Activated CD4-positive, CD25-positive, alpha-beta regulatory T cell treated with anti-CD3 and anti-CD28 coated beads, Interleukin-2, amount 50 U/mL, for 24 hours (primary cell): Measurements from ENCODE around the gene MRTFA.
"Not testable (repeated sequence)": the region's sequence is repeated elsewhere in the genome, so short reads cannot be mapped to it uniquely, and the experiment has no call there.

Experiments used
- ATAC-seq, 2 donors: fragments of 150-1000 bp; cut with Tn5 transposase; one replicate each; pipeline ENCODE4 v1.10.0; 2021; ENCODE audit warnings: mild to moderate bottlenecking in 1 of 2, moderate library complexity in 1 of 2

Gene MRTFA

GRCh38 chr22:40626851-40627250 lies 9.7 kb downstream of the MRTFA start:
- no peak for ATAC-seq

GRCh38 chr22:40625794-40626193 lies 10.7 kb downstream of the MRTFA start:
- ATAC-seq = not testable (repeated sequence)

- ATAC-seq = not testable (repeated sequence)
Observed at GRCh38 chr22:40625281-40625680, 11.2 kb downstream of the MRTFA start.

DNA sequence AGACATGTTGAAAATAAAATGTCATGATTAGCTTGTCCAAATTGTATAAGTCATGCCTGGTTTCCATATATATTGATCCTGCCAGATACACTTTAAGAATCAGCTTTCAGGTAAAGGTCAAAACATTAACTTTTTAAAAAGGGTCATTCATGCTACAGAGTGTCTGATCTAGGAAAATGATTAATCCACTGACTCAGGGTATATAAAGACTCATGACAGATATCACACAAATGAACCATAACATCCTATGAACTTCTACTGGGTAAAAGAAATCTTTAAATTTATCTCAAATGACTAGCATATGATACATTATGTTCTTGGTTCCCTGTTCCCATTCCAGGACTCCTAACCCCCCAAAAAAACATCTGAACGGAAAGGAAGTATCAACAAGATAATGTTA lies 11.7 kb downstream of the MRTFA start:
- ATAC-seq = peak; percentile 64 to 74

DNA sequence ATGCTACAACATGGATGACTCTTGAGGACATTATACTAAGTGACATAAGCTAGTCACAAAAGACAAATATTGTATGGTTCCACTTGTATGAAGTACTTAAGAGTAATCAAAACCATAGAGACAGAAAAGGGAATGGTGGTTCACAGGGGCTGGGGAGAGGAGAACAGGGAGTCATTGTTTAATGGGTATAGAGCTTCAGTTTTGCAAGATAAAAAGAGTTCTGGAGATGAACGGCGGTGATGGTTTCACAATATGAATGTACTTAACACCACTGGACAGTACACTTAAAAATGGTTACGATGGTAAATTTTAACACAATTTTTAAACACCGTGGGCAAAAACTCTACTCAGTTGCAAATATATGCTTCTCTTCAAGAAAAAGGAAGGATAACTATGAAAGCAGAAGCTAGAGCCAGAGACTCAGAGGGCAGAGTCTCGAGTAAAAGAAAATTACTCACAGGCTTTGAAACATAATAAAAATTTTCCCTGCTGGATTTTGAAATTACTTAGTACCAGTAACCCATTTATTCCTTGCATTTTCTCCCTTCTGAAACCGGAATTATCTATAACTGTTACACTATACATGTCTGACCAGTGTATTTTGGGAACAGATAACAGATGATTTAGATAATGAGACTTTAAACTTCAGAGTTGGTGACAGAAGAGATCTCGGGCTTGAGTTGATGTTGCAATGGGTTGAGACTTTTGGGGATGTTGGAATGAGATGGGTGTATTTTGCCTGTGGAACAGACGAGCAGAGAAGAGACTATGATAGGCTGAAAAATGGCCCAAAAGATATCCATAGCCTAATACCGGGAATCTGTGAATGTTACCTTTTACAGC lies 15.0 kb downstream of the MRTFA start:
- ATAC-seq = no peak

DNA sequence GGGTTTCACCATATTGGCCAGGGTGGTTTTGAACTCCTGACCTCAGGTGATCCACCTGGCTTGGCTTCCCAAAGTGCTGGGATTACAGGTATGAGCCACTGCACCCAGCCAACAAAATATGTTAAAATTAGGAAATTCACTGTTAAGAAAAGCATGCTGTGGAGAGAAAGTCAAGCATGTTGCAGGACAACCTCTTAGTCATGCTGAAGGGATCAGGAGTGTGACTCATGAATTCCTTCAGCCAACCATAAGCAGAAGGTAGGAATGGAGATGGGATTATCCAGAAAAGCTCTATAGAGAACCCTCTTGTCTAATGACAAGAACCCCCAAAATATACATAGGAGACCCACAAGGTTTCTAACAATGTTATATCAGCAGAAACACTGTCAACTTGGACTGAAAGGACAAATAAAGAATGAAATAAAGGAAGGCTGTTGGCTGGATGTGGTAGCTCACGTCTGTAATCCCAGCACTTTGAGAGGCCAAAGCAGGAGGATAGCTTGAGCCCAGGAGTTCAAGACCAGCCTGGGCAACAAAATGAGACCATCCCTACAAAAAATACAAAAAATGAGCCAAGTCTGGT lies 16.0 kb downstream of the MRTFA start:
- no peak for ATAC-seq

- ATAC-seq = no peak
Observed at GRCh38 chr22:40618400-40618799, 18.1 kb downstream of the MRTFA start.

DNA sequence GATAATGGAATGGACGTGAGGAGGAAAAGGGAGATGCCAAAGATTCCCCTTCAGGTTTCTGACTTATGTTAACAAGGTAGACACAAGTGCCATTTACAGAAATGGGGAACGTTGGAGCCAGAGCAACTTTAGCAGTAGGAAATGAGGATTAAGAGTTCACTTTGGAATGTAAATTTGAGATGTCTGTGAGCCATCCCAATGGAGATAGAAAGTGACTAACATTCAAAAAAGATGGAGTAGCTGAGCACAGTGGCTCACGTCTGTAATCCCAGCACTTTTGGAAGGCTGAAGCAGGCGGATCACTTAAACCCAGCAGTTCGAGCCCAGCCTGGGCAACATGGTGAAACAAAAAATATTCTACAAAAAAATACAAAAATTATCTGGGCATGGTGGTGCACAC lies 19.9 kb downstream of the MRTFA start:
- no peak for ATAC-seq

DNA sequence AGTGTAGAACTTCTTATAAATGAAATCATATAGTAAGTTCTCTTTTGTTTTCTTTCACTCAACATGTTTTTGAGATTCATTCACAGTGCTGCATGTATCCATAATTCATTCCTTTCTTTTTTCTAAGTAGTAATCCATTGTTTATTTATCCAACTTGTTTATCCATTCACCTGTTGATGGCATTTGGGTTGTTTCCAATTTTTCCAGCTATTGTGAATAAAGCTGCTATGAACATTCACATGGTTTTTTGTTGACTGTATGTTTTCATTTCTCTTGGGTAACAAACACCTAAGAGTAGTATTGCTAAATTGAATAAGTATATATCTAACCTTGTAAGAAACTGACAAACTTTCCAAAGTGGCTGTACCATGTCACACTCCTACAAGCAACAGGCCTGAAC lies 23.5 kb downstream of the MRTFA start:
- ATAC-seq = no peak

GRCh38 chr22:40612291-40612751 lies 24.2 kb downstream of the MRTFA start:
- ATAC-seq = no peak

DNA sequence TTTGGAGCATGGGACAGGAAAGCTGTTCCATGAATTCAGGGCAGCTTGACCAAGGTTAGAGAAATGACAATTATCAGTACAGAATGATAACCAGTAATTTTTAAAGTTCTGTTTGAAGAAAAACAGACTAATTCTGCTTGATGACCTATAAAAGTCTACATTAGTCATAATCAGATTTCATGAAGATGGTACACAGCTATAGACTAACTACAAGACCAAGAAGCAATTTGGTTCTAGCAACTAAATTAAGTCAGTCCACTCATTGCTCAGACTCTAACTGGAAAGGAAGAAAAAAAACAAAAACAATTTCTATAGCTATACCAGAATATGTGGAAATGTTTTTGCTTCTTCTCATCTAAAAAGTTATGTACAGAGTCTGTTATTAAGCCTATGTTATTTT lies 24.9 kb downstream of the MRTFA start:
- ATAC-seq = peak in 1 of 2 donors; percentile 43

- no peak for ATAC-seq
Observed at GRCh38 chr22:40610329-40610850, 26.1 kb downstream of the MRTFA start.

DNA sequence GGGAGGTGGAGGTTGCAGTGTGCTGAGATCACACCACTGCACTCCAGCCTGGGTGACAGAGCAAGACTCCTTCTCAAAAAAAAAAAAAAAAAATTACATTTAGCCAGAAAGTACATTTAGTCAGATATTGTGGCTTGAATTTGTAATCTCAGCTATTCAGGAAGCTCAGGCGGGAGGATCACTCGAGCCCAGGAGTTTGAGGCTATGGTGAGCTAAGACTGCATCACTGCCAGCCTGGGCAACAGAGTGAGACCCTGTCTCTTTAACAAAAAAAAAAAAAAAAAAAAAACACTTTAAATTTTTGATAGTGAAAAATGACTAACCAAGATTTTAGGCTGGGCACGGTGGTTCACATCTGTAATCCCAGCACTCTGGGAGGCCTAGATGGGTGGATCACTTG lies 27.3 kb downstream of the MRTFA start:
- ATAC-seq = no peak

- ATAC-seq = no peak
Observed at GRCh38 chr22:40607506-40607905, 29.0 kb downstream of the MRTFA start.

DNA sequence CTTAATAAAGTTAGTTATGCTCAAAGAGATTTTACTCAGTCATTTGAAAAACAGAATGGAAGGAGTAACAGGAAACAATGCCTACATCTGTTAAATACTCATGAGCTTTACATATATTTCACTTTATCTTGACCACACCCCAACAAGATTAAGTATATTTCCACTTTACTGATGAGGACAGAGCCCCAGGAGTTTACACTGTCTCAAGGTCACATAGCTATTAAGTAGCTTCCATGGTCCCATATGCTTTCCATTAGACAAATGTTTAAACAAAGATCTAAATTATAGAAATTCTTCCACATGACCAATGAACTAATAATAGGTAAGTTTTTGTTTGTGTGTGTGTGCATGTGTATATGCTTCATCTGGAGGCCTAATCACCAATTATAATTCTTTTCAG lies 30.2 kb downstream of the MRTFA start:
- ATAC-seq = no peak

DNA sequence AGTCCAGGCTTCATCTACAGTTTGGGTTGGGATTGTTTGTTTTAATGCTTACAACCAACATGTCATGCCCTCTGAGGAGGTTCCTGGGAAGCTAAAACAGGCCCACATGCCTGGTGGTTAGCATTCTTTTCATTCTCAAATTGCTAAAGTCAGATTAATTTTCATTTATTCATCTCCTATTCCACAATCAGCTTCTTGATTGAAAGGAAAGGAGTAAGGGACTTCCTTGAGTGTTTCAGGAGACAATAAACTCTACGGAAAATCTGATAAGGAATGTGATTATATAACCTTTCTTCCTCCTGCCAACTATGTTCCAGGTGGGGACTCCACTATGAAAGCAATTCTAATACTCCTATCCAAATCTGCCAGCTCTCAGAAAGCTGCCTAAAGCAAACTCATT lies 30.8 kb downstream of the MRTFA start:
- no peak for ATAC-seq

- ATAC-seq = no peak
Observed at GRCh38 chr22:40603088-40603605, 33.4 kb downstream of the MRTFA start.

DNA sequence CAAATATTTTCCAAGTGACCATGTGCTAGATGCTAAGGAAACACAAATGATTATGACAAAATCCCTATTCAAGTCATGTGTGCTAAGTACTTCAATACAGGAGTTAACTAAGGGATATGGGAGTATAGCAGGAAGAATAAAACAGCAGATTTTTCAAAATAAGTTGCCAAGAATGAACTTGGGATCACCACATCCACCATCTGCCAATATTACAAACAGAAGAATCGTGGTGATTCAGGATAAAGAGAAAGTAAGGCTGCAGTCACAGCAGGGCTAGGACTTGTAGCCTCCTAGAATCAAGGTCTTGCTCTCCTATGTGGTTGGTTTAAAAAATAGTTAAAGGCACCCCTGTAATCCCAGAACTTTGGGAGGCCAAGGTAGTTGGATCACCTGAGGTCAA lies 34.3 kb downstream of the MRTFA start:
- no peak for ATAC-seq

DNA sequence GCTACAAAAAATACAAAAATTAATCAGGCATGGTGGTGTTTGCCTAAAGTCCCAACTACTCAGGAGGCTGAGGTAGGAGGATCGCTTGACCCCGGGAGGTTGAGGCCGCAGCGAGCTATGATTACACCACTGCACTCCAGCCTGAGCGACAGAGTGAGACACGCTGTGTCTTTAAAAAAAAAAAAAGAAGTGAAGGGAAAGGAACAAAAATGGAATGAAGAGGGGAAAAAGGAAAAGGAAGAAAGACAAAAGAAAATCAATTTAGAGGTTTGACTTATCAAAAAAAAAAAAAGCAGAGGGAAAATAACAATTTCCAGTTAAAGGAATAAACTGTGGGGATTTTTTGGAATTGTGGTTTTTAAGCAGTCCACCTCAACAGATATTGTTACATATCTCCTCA lies 36.8 kb downstream of the MRTFA start:
- no peak for ATAC-seq

GRCh38 chr22:40598712-40599111 lies 37.8 kb downstream of the MRTFA start:
- ATAC-seq = not testable (repeated sequence)

GRCh38 chr22:40597526-40598430 lies 38.7 kb downstream of the MRTFA start:
- no peak for ATAC-seq

DNA sequence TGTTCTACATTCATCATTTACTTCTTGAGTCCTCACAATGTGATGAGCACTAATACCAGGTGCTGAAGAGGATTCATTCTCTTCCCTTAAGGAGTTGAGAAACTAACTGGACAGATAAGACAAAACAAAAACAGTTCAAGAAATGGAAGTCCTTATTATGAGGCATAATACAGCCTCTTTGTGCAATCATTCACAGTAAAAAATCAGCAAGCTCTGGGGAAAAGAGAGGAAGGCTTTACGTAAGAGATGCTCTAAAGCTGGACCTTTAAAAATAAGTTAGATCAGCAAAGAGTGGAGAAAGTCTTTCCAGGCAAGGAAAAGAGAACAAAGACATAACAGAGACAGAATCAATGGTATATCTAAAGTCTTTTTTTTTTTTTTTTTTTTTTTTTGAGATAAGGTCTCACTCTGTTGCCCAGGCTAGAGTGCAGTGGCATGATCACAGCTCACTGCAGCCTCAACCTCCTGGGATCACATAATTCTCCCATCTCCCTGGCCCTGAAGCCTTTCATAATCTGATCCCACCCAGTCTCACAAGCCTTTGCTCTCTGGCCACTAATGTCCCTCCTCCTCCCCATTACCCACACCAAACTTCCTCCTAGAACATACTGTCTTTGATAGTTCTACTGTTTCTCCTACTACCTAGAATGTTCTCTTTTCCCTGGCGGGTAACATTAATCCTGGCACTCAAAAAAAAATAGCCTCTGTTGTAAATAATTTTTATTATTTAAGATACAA lies 40.9 kb downstream of the MRTFA start:
- ATAC-seq = no peak
